Omental fat pad (tissue), 4 donors: ENCODE results near the gene DENND2C. TPM values are rescaled to one million over a fixed set of nuclear protein-coding genes. Genes with fewer than 3 reads are reported as not detected.

ENCODE experiments used
- ATAC-seq: fragments of 150-250 bp; one replicate; pipeline ENCODE4 v1.9.1; 2016; ENCODE audit warnings: mild to moderate bottlenecking, moderate library complexity; ENCODE audit not compliant: low FRiP score
- DNase-seq: peaks from one replicate; pipeline ENCODE4 v3.0.0-alpha.2; 2019; ENCODE audit warnings: low spot score
- total RNA-seq, 4 donors: library from RNA; depleted of rRNA; stranded (reverse); fragments of >200 nt; gene quantifications; one replicate each; pipeline ENCODE4 v1.1.0, GENCODE V29; 2016
- TF ChIP-seq, protein P1 (sequence below), 3 donors: fragments of 450-650 bp; IDR thresholded peaks; one replicate each; pipeline ENCODE4 v1.5.1; 2016 to 2017; ENCODE audit warnings: antibody characterized with exemption in 3 of 3, mild to moderate bottlenecking in 3 of 3, moderate library complexity in 2 of 3

The DENND2C gene
- total RNA-seq, 4 donors from 2014 or later, result 1.9 to 6.6 (median 3.1) TPM

DNA sequence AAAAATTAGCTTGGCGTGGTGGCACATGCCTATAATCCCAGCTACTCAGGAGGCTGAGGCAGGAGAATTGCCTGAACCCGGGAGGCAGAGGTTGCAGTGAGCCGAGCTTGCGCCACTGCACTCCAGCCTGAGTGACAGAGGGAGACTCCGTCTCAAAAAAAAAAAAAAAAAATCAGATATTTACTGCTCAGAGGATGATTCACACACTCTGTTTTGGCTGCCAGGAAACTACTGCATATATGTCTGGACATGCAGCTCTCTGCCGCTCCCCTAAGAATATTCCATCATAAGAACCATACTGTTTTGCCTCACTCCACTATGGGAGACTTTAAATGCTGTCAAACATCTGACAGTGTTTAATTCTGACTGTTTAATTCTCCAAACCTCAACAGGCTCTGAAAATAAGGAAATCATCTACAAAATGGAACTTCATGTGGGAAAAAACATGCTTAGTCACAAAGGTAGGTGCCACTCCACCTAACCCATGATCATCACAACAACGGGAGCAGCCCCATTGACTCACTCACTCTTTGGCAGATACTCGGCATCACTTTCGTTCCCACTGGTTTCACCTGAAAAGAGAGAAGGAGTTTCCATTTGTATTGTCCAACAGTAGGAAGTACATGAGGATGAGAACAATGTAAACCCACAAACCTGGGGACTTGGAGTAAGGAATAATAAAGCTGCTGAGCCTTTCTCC is 59.2 kb downstream of the DENND2C start:
- TF ChIP-seq, protein P1, sequence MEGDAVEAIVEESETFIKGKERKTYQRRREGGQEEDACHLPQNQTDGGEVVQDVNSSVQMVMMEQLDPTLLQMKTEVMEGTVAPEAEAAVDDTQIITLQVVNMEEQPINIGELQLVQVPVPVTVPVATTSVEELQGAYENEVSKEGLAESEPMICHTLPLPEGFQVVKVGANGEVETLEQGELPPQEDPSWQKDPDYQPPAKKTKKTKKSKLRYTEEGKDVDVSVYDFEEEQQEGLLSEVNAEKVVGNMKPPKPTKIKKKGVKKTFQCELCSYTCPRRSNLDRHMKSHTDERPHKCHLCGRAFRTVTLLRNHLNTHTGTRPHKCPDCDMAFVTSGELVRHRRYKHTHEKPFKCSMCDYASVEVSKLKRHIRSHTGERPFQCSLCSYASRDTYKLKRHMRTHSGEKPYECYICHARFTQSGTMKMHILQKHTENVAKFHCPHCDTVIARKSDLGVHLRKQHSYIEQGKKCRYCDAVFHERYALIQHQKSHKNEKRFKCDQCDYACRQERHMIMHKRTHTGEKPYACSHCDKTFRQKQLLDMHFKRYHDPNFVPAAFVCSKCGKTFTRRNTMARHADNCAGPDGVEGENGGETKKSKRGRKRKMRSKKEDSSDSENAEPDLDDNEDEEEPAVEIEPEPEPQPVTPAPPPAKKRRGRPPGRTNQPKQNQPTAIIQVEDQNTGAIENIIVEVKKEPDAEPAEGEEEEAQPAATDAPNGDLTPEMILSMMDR (IDR thresholded peaks at IDR 0.05), result no peak
- ATAC-seq, result no peak
- no peak for DNase-seq

DNA sequence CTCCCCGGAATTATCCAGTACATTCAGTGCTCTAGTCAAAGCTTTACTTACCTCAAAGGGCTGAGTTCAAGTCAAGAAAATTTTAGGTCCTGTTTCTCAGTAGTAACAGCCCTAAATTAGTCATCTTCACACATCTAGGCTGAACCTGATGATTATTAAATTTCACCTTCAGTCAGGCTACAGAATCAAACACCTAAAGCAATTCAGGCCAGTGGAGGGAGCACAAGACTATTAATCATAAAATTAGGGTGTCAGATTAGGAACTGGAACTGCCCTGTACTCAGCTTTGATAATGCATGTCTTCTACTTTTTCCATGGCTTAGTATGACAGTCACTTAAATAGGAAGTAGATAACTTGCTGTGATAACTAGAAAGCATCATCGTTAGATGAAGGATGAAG is 60.0 kb downstream of the DENND2C start:
- no peak for ATAC-seq
- TF ChIP-seq, protein P1 (IDR thresholded peaks at IDR 0.05), result no peak
- DNase-seq, result no peak

DNA sequence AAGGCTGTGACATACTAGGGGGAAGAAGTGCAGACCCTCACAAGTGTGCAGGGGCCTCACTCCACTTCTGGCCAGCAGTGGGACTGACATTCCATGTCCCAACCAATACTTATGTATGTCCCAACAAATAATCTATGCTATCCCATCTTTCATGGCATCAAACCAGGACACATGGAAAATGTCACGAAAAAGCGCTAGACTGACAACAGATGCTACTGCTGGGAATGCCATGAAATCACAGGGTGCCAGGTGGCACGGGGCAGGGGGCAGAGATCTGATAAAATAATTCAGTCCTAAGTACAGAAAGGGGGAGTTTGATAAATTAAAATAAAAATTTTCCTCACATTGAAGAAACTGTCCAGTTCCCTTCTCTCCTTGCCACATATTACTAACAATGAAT is 60.8 kb downstream of the DENND2C start:
- no peak for ATAC-seq
- TF ChIP-seq, protein P1 (IDR thresholded peaks at IDR 0.05), result no peak
- DNase-seq, result no peak

DNA sequence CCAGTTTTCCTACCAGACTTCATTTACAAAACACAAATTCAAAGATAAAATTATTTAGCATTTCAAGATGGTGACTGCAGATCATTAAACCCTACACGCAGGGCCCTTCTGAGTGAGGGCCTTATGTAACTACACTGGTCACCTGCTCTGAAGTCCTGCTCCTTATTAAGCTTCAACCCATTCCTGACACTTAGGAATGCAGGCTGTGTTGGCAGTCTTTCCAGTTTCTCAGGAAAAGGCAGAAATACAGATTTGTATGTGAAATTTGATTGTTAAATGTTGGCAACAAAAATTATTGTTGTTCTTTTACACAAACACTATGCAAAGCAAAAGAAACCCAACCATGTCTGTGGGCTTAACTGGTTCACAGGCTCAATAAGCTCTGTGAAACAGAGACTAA is 62.6 kb downstream of the DENND2C start:
- no peak for DNase-seq
- no peak for ATAC-seq
- TF ChIP-seq, protein P1 (IDR thresholded peaks at IDR 0.05), result no peak

DNA sequence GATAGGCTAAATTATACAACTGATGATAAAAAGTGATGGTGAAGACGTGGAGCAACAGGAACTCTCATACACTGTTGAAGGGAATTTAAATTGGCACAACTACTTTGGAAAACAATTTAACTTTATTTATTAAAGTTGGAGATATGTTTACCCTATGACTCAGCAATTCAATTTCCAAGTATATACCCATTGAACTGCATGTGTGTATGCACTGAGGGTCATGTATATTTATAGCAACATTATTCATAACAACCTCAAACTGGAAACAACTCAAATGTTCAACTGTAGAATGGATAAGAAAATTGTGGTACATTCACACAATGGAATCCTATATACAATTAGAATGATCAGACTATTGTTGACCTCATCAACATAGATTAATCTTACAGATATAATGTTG is 71.9 kb downstream of the DENND2C start:
- ATAC-seq (no peak), DNase-seq (no peak)
- TF ChIP-seq, protein P1 (IDR thresholded peaks at IDR 0.05), result no peak

DNA sequence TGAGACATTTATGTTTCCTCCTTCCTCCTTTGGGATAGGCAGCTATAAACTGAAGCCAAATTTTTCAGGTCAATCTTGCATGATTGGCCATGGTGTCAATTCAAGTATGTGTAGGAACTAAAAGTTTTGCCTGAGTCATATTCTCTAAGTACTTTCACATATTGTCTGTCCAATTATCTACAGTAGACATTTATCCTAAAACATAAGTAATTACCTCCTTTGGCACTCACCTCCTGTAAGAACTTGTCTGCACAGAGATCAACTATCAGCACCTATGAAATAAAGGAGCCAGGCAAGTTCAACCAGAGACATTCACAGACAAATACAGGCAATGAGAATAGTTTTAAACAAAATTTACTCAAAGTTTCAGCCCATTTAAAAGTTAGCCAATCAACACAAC is 74.2 kb downstream of the DENND2C start:
- DNase-seq (no peak), ATAC-seq (no peak)
- TF ChIP-seq, protein P1 (IDR thresholded peaks at IDR 0.05), result no peak

DNA sequence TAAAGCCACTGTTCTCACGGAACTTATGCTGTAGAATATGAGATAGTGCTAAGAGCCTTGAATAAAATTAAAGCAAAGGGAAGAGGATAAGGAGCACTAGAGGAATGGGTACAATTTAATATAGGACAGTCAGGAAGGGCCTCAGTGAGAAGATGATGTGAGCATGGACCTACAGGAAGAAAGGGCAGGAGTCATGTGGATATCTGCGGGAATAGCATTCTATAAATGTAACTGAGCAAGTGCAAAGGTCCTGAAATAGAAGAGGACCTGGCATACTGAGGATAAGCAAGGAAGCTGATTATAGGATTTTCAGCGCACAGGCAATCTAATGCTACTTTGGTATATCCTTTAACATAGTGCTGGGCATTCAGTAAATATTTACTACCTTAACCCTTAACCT is 75.8 kb downstream of the DENND2C start:
- DNase-seq (no peak), ATAC-seq (no peak)
- TF ChIP-seq, protein P1 (IDR thresholded peaks at IDR 0.05), result no peak
